GM19193 (cell line): Measurements from ENCODE around the gene THPO.

ENCODE experiments used
- POLR2A ChIP-seq: IDR thresholded peaks from 4 replicates; pipeline ENCODE4 v1.6.1; 2011; ENCODE audit not compliant: insufficient read depth, insufficient read length; ENCODE audit errors: extremely low read depth

Gene THPO

DNA sequence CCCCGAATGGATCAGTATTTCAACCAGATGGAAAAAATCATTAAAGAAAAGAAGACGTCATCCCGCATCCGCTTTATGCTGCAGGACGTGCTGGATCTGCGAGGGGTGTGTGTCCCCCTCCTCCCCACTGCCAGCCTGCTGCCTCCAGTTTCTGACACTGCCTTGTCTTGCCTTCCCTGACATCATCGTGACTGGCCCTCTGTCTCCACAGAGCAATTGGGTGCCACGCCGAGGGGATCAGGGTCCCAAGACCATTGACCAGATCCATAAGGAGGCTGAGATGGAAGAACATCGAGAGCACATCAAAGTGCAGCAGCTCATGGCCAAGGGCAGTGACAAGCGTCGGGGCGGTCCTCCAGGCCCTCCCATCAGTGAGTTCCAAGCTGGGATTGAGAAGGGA lies 52.7 kb downstream of the THPO start:
- no peak for TF ChIP-seq POLR2A

DNA sequence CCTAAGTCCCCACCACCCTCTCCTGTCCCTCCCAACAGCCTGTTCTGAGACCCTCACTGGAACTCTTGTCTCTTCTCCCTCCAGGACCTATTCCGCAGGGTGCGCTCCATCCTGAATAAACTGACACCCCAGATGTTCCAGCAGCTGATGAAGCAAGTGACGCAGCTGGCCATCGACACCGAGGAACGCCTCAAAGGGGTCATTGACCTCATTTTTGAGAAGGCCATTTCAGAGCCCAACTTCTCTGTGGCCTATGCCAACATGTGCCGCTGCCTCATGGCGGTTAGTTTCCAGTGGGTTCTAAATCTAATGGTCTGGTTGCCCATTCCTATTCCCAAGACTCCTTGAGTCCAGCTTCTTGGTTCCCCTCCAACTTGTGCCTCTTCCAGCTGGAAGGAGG lies 54.3 kb downstream of the THPO start:
- no peak for TF ChIP-seq POLR2A

DNA sequence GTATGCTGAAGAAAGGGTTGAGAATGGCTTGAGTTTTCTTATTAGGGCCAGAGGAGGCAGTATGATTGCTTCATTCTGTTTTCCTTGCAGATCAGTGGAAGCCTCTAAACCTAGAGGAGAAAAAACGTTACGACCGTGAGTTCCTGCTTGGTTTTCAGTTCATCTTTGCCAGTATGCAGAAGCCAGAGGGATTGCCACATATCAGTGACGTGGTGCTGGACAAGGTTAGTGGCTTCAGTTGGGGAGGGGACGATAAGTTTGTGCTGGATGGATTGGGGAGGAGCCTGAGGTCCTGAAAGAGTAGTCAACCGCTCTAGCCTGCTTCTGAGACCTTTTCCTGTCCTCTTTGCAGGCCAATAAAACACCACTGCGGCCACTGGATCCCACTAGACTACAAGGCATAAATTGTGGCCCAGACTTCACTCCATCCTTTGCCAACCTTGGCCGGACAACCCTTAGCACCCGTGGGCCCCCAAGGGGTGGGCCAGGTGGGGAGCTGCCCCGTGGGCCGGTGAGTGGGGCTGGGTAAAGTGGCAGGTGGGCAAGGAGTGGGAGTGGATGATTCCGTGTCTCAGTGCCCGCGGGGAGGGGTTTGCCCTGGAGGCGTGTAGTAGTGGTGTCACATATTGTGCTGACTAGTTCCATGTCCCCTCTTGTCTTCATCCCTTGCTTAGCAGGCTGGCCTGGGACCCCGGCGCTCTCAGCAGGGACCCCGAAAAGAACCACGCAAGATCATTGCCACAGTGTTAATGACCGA lies 55.1 kb downstream of the THPO start:
- TF ChIP-seq POLR2A = no peak
